GM12892 (cell line): ENCODE data around the gene SEMA3A.

Experiments used
- POLR2A ChIP-seq: IDR thresholded peaks from 2 replicates; pipeline ENCODE4 v1.6.1; 2011; ENCODE audit warnings: low read depth, low read length, control low read depth
- POLR2AphosphoS5 ChIP-seq: IDR thresholded peaks from 2 replicates; pipeline ENCODE4 v1.6.1; 2011; ENCODE audit warnings: low read depth, low read length, control low read depth
- TAF1 ChIP-seq: IDR thresholded peaks from 2 replicates; pipeline ENCODE4 v1.6.1; 2011; ENCODE audit warnings: low read depth, mild to moderate bottlenecking, control low read depth, low read length, borderline replicate concordance

DNA sequence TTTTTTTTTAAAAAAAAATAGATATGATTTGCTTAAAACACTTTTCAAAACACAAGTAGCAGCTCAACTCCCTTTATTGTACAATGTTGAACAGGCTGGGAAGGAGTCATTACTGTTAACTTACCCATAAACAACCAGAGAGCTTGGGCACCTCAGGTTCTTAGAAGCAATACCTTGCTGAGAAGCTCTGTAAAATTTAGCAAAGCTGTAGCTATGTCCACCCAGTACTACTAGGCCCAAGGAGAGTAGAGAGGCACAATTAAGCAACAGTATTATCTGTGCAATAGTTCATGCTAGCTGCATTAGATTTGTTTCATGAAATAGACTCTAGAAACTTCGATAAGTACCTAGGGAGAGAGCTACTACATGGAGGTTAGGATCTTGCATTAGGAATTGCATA is 32.0 kb downstream of the SEMA3A start:
- TF ChIP-seq POLR2A, result no peak
- no peak for TF ChIP-seq TAF1
- no peak for TF ChIP-seq POLR2AphosphoS5
